HepG2 (cell line): ENCODE data around the gene CLIC3. TPM values are rescaled to one million over a fixed set of nuclear protein-coding genes. Genes with fewer than 3 reads are reported as not detected.

Experiments used
- BORCS8-MEF2B ChIP-seq: sonication (generic); formaldehyde crosslinking; IDR thresholded peaks from 2 replicates; pipeline ENCODE4 v1.8.0; 2022; ENCODE audit warnings: mild to moderate bottlenecking, missing genetic modification reagents
- CEBPB ChIP-seq: IDR thresholded peaks from 2 replicates; pipeline ENCODE4 v1.6.1; 2011; ENCODE audit warnings: low read depth, low read length, improper control_type of control experiment, borderline replicate concordance
- CSRNP2 ChIP-seq: sonication (generic); formaldehyde crosslinking; conservative IDR thresholded peaks from 2 replicates; pipeline ENCODE4 v1.8.0; 2022; ENCODE audit warnings: low read depth, missing genetic modification reagents
- CTCF ChIP-seq: sonication (generic); formaldehyde crosslinking; IDR thresholded peaks from 2 replicates; pipeline ENCODE4 v1.5.0; 2020; ENCODE audit warnings: mild to moderate bottlenecking, missing genetic modification reagents, moderate library complexity
- HDAC2 ChIP-seq: sonication (generic); formaldehyde crosslinking; IDR thresholded peaks from 2 replicates; pipeline ENCODE4 v1.4.0; 2020; ENCODE audit warnings: missing genetic modification reagents
- IRX3 ChIP-seq: sonication (generic); formaldehyde crosslinking; IDR thresholded peaks from 2 replicates; pipeline ENCODE4 v1.8.1; 2023; ENCODE audit warnings: mild to moderate bottlenecking, low read depth, missing genetic modification reagents, borderline replicate concordance
- MYC ChIP-seq: sonication (generic); formaldehyde crosslinking; IDR thresholded peaks from 2 replicates; pipeline ENCODE4 v1.9.0; 2021; ENCODE audit warnings: missing genetic modification reagents, borderline replicate concordance
- NFIC ChIP-seq: IDR thresholded peaks from 2 replicates; pipeline ENCODE4 v1.6.1; 2012; ENCODE audit warnings: mild to moderate bottlenecking, low read length, inconsistent platforms
- PHF21A ChIP-seq: sonication (generic); formaldehyde crosslinking; IDR thresholded peaks from 2 replicates; pipeline ENCODE4 v1.5.0; 2020; ENCODE audit warnings: mild to moderate bottlenecking, missing genetic modification reagents
- REPIN1 ChIP-seq: sonication (generic); formaldehyde crosslinking; IDR thresholded peaks from 2 replicates; pipeline ENCODE4 v1.8.0; 2022; ENCODE audit warnings: missing genetic modification reagents, low read depth, mild to moderate bottlenecking, borderline replicate concordance
- SOX5 ChIP-seq: IDR thresholded peaks from 2 replicates; pipeline ENCODE4 v1.6.1; 2016; ENCODE audit warnings: borderline replicate concordance
- ZNF562 ChIP-seq: sonication (generic); formaldehyde crosslinking; IDR thresholded peaks from 2 replicates; pipeline ENCODE4 v1.8.0; 2022; ENCODE audit warnings: missing genetic modification reagents, borderline replicate concordance
- polyA plus RNA-seq, 8 experiments: library from polyadenylated mRNA; depleted of rRNA in 3 of 8; stranded (reverse) in 7 of 8; unstranded in 1 of 8; fragments of >200 nt; fragmentation: Illumina TruSeq in 4 of 8; extraction: Trizol in 4 of 8; gene quantifications; 2 replicates each; pipeline versions ENCODE4 v1.2.1 to v1.2.3, GENCODE V29; 2011 to 2016; ENCODE audit warnings: low read depth in 4 of 8, missing spikeins in 1 of 8, mixed read lengths in 1 of 8; ENCODE audit not compliant: insufficient read depth in 1 of 8
- total RNA-seq, 5 experiments: library from RNA; depleted of rRNA; stranded (reverse); fragments of >200 nt; fragmentation: Illumina TruSeq; extraction: Trizol; gene quantifications; 2 replicates each; pipeline ENCODE4 v1.2.3, GENCODE V29; 2016; ENCODE audit warnings: low read depth in 1 of 5
- TF ChIP-seq, protein P1 (sequence below): IDR thresholded peaks from 2 replicates; pipeline ENCODE4 v1.4.0; 2020; ENCODE audit warnings: mild to moderate bottlenecking, missing genetic modification reagents
- TF ChIP-seq, protein P2 (sequence below): IDR thresholded peaks from 2 replicates; pipeline ENCODE4 v1.6.1; 2016
- TF ChIP-seq, protein P3 (sequence below): sonication (generic); formaldehyde crosslinking; IDR thresholded peaks from 2 replicates; pipeline ENCODE4 v1.4.0; 2020; ENCODE audit warnings: missing genetic modification reagents, borderline replicate concordance

The CLIC3 gene
- total and polyA plus RNA-seq, 2 of the 13 experiments (the other 11 are each of a cell fraction or from before 2014, with no cell fraction given) = 0.51 to 1.5 TPM

DNA sequence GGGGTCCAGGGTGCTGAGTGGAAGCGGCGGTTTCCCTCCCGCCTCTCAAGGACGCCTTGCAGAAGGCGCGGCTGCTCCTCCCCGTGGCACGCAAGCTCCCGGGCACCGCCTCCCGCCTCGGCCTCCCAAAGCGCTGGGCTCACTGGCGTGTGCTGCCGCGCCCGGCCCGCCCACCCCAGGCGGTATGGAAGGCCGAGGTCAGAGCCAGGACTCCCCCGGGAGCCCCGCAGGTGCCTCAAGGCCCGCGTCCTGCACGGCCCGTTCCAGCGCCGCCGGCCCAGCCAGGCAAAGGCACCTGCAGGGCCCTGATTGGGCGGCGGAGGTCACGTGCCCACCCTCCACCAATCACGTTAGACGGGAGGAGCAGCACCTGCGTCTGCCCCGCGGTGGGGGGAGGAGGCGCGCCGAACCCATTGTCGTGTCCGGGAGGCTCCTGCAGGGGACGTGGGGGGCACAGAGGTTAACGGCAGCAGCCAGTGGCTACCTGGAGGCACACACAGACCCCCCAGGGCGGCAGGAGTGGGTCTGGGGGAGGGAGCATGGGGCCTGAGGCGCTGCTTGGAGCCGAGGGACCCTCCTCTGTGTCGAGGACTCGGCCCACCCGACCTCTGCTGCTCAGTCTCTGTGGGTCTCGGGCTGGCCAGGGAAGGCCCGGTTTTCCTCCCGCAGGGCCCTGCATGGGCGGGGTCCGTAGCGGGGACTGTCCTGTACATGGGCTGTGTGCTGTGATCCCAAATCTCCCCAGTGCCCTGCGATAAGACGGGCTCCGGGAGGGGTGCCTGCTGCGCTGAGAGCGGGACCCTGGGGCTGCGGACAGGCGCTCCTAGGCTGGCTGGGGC, 46.3 kb downstream of the CLIC3 start (continued):
- TF ChIP-seq, protein P1, sequence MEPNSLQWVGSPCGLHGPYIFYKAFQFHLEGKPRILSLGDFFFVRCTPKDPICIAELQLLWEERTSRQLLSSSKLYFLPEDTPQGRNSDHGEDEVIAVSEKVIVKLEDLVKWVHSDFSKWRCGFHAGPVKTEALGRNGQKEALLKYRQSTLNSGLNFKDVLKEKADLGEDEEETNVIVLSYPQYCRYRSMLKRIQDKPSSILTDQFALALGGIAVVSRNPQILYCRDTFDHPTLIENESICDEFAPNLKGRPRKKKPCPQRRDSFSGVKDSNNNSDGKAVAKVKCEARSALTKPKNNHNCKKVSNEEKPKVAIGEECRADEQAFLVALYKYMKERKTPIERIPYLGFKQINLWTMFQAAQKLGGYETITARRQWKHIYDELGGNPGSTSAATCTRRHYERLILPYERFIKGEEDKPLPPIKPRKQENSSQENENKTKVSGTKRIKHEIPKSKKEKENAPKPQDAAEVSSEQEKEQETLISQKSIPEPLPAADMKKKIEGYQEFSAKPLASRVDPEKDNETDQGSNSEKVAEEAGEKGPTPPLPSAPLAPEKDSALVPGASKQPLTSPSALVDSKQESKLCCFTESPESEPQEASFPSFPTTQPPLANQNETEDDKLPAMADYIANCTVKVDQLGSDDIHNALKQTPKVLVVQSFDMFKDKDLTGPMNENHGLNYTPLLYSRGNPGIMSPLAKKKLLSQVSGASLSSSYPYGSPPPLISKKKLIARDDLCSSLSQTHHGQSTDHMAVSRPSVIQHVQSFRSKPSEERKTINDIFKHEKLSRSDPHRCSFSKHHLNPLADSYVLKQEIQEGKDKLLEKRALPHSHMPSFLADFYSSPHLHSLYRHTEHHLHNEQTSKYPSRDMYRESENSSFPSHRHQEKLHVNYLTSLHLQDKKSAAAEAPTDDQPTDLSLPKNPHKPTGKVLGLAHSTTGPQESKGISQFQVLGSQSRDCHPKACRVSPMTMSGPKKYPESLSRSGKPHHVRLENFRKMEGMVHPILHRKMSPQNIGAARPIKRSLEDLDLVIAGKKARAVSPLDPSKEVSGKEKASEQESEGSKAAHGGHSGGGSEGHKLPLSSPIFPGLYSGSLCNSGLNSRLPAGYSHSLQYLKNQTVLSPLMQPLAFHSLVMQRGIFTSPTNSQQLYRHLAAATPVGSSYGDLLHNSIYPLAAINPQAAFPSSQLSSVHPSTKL (CRISPR knock-in tag) = no peak; the same call in 1 of the 2 replicates
- no peak for TF ChIP-seq HDAC2 (CRISPR knock-in tag)
- 0 out of 2 replicates have a peak, but pooled peaks have one; percentile 51 for TF ChIP-seq IRX3
- TF ChIP-seq PHF21A = peak; percentile 93
- peak; percentile 24; the same call in 1 of the 2 replicates for TF ChIP-seq BORCS8-MEF2B (CRISPR knock-in tag)
- peak; percentile 58 for TF ChIP-seq CTCF
- peak; percentile 75 for TF ChIP-seq SOX5 (CRISPR knock-in tag)
- no peak for TF ChIP-seq ZNF562 (CRISPR knock-in tag)
- no peak for TF ChIP-seq CEBPB
- peak; percentile 54 for TF ChIP-seq REPIN1 (CRISPR knock-in tag)
- TF ChIP-seq NFIC = no peak
- TF ChIP-seq, protein P2, sequence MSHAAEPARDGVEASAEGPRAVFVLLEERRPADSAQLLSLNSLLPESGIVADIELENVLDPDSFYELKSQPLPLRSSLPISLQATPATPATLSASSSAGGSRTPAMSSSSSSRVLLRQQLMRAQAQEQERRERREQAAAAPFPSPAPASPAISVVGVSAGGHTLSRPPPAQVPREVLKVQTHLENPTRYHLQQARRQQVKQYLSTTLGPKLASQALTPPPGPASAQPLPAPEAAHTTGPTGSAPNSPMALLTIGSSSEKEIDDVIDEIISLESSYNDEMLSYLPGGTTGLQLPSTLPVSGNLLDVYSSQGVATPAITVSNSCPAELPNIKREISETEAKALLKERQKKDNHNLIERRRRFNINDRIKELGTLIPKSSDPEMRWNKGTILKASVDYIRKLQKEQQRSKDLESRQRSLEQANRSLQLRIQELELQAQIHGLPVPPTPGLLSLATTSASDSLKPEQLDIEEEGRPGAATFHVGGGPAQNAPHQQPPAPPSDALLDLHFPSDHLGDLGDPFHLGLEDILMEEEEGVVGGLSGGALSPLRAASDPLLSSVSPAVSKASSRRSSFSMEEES = peak; percentile 59; the same call in 1 of the 2 replicates
- TF ChIP-seq, protein P3, sequence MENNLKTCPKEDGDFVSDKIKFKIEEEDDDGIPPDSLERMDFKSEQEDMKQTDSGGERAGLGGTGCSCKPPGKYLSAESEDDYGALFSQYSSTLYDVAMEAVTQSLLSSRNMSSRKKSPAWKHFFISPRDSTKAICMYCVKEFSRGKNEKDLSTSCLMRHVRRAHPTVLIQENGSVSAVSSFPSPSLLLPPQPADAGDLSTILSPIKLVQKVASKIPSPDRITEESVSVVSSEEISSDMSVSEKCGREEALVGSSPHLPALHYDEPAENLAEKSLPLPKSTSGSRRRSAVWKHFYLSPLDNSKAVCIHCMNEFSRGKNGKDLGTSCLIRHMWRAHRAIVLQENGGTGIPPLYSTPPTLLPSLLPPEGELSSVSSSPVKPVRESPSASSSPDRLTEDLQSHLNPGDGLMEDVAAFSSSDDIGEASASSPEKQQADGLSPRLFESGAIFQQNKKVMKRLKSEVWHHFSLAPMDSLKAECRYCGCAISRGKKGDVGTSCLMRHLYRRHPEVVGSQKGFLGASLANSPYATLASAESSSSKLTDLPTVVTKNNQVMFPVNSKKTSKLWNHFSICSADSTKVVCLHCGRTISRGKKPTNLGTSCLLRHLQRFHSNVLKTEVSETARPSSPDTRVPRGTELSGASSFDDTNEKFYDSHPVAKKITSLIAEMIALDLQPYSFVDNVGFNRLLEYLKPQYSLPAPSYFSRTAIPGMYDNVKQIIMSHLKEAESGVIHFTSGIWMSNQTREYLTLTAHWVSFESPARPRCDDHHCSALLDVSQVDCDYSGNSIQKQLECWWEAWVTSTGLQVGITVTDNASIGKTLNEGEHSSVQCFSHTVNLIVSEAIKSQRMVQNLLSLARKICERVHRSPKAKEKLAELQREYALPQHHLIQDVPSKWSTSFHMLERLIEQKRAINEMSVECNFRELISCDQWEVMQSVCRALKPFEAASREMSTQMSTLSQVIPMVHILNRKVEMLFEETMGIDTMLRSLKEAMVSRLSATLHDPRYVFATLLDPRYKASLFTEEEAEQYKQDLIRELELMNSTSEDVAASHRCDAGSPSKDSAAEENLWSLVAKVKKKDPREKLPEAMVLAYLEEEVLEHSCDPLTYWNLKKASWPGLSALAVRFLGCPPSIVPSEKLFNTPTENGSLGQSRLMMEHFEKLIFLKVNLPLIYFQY (CRISPR knock-in tag) = peak; percentile 96
- TF ChIP-seq MYC (CRISPR knock-in tag) = peak; percentile 83
- TF ChIP-seq CSRNP2 (CRISPR knock-in tag) = no peak
